Sigmoid colon (tissue), 4 donors: ENCODE data around the gene NSUN7.

Experiments used
- CTCF ChIP-seq, 4 experiments: fragments of 450-650 bp in 3 of 4; fragments of 200-600 bp in 1 of 4; IDR thresholded peaks; one replicate each; pipeline ENCODE4 v1.5.1; 2016 to 2019; ENCODE audit warnings: antibody characterized with exemption in 4 of 4, mild to moderate bottlenecking in 3 of 4, moderate library complexity in 2 of 4
- EP300 ChIP-seq, 4 donors: sonication (generic); formaldehyde crosslinking; IDR thresholded peaks; one replicate each; pipeline ENCODE4 v1.6.1; 2017; ENCODE audit warnings: antibody characterized with exemption in 4 of 4
- POLR2A ChIP-seq, 2 donors: fragments of 450-650 bp; IDR thresholded peaks; one replicate each; pipeline ENCODE4 v1.6.1; 2016; ENCODE audit warnings: antibody characterized with exemption in 2 of 2, mild to moderate bottlenecking in 2 of 2, moderate library complexity in 2 of 2
- POLR2AphosphoS5 ChIP-seq, 4 donors: sonication (generic); formaldehyde crosslinking; IDR thresholded peaks; one replicate each; pipeline ENCODE4 v1.6.1; 2017; ENCODE audit warnings: antibody characterized with exemption in 4 of 4

DNA sequence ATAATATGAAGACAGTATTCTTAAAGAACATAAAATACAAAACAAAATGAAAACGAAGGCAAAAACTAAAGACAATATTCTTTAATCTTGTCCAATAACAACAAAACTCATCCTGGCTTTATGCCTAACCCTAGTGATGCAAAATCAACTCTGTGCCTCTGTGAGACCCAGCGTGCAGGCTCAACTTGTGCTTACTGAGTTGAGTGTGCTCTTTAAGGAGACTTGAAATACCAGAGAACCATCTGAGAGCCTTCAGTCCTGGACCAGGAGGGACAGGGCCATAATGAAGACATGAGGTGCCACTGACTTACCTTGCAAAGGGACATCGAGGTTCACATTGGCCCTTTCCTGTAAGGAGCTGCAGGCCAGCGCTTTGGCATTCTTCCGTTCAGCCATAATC is 77.1 kb downstream of the NSUN7 start:
- TF ChIP-seq POLR2A (IDR thresholded peaks at IDR 0.05) (no peak), CTCF (IDR thresholded peaks at IDR 0.05) (no peak), POLR2AphosphoS5 (IDR thresholded peaks at IDR 0.05) (no peak), EP300 (IDR thresholded peaks at IDR 0.05) (no peak)
